Thoracic aorta (tissue), 2 donors: ENCODE data around the gene RETREG3. TPM values are rescaled to one million over a fixed set of nuclear protein-coding genes. Genes with fewer than 3 reads are reported as not detected.

Source experiments
- ATAC-seq: fragments of 150-250 bp; one replicate; pipeline ENCODE4 v1.8.0; 2017; ENCODE audit warnings: low read depth; ENCODE audit not compliant: insufficient number of reproducible peaks, low FRiP score
- DNase-seq: peaks from one replicate; pipeline ENCODE4 v3.0.0-alpha.2; 2020; ENCODE audit warnings: low spot score
- H3K27ac ChIP-seq, 2 donors: fragments of 200-600 bp; sonication (generic); 1 replicate in 1 of 2; 2 replicates in 1 of 2; pipeline ENCODE4 v1.5.1; 2016; ENCODE audit warnings: mild to moderate bottlenecking in 2 of 2, moderate library complexity in 2 of 2
- H3K27me3 ChIP-seq: fragments of 200-600 bp; sonication (generic); replicated peaks from 2 replicates; pipeline ENCODE4 v1.6.0; 2016; ENCODE audit warnings: mild to moderate bottlenecking; ENCODE audit not compliant: insufficient read depth
- H3K36me3 ChIP-seq: fragments of 200-600 bp; sonication (generic); one replicate; pipeline ENCODE4 v1.5.1; 2016
- H3K4me1 ChIP-seq, 2 donors: fragments of 200-600 bp; sonication (generic); 1 replicate in 1 of 2; 2 replicates in 1 of 2; pipeline versions ENCODE4 v1.5.1 to v1.6.0; 2016; ENCODE audit warnings: low read depth in 2 of 2, mild to moderate bottlenecking in 1 of 2; ENCODE audit not compliant: control insufficient read depth in 1 of 2
- H3K4me3 ChIP-seq: fragments of 200-600 bp; sonication (generic); 2 replicates; pipeline ENCODE4 v1.5.1; 2016; ENCODE audit warnings: mild to moderate bottlenecking
- H3K9me3 ChIP-seq: fragments of 200-600 bp; sonication (generic); 2 replicates; pipeline ENCODE4 v1.5.1; 2016
- total RNA-seq, 2 donors: library from RNA; depleted of rRNA; stranded (reverse); fragments of >200 nt; gene quantifications; one replicate each; pipeline versions ENCODE4 v1.1.0 to v1.2.3, GENCODE V29; 2016
- TF ChIP-seq, protein P1 (sequence below): fragments of 200-600 bp; sonication (generic); IDR thresholded peaks from one replicate; pipeline ENCODE4 v1.5.1; 2019; ENCODE audit warnings: antibody characterized with exemption

Gene RETREG3
- total RNA-seq, 2 donors from 2014 or later: 49.0 to 60.4 TPM

DNA sequence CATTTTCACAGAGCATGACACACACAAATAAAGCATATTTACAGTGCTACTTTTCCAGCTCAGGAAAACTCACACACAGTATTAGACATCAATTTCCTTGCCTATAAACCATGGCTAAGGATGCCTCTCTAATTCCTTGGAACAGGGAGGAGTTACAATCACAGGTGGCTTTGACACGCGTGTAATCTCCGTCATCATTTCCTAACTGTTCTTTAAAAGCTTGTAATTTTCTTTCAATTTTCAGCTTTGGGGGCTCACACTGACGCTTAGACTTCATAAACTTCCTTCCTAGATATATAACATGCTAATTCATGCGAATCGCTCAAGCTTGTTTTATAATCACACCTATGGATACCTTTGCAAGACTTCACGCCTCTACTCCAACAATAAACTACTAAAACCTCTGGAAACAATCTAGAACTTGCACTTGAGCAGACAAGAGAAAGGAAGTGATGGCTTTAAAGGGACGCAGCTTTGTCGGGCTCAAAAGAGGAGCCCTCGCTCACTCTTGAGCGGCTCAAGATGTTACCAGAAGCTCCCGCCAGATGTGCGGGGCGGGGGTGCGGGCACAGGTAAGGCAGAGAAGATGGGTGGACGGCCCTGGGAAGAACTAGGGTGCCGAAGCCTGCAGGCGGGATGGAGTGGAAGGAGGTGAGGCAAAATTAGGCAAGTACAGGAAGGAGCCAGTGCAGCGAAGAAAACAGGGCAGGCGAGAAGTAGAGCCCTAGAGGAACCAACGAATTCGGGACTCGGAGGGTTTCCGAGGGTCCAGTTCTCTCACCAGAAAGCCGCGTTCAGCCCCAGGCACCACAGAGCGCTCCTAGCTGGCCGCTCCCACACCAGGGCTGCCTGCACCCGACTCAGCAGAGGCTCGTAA is 631 bp downstream of the RETREG3 start:
- Histone ChIP-seq H3K27me3 (no peaks in the 10 kb centered on the region), H3K9me3 (no peaks in the 10 kb centered on the region), H3K4me1 (peaks cover 18 to 39% of the 10 kb centered on the region in 2 donors), H3K36me3 (peaks cover 8% of the 10 kb centered on the region), H3K4me3 (peak overlapping the region; percentile 82), H3K27ac (peak overlapping the region; percentile 79 to 84)
- peak; percentile 7 for ATAC-seq
- no peak for DNase-seq
- TF ChIP-seq, protein P1, sequence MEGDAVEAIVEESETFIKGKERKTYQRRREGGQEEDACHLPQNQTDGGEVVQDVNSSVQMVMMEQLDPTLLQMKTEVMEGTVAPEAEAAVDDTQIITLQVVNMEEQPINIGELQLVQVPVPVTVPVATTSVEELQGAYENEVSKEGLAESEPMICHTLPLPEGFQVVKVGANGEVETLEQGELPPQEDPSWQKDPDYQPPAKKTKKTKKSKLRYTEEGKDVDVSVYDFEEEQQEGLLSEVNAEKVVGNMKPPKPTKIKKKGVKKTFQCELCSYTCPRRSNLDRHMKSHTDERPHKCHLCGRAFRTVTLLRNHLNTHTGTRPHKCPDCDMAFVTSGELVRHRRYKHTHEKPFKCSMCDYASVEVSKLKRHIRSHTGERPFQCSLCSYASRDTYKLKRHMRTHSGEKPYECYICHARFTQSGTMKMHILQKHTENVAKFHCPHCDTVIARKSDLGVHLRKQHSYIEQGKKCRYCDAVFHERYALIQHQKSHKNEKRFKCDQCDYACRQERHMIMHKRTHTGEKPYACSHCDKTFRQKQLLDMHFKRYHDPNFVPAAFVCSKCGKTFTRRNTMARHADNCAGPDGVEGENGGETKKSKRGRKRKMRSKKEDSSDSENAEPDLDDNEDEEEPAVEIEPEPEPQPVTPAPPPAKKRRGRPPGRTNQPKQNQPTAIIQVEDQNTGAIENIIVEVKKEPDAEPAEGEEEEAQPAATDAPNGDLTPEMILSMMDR: no peak

DNA sequence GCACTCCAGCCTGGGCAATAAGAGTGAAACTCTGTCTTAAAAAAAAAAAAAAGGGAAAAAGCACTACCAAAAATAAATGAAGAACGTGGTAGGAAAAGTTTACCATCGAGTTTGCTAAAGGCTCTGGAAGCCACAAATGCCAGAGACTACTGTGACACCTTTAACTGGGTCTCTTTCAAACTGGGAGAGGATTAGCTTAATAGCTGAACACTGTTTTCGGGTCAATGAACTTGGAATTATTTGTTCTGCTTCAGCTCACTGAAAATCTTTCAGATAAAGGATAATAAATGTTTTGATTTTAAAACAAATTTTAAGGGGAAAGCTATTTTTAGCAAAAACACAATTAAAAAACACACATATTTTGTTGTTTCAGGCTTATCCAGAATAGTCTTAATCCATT is 1.4 kb downstream of the RETREG3 start:
- Histone ChIP-seq H3K27ac (no peak overlapping the region), H3K9me3 (no peaks in the 10 kb centered on the region), H3K4me1 (peaks cover 18 to 39% of the 10 kb centered on the region in 2 donors), H3K36me3 (peaks cover 8% of the 10 kb centered on the region), H3K4me3 (peak overlapping the region; percentile 82), H3K27me3 (no peaks in the 10 kb centered on the region)
- TF ChIP-seq, protein P1: no peak
- ATAC-seq (no peak), DNase-seq (no peak)

DNA sequence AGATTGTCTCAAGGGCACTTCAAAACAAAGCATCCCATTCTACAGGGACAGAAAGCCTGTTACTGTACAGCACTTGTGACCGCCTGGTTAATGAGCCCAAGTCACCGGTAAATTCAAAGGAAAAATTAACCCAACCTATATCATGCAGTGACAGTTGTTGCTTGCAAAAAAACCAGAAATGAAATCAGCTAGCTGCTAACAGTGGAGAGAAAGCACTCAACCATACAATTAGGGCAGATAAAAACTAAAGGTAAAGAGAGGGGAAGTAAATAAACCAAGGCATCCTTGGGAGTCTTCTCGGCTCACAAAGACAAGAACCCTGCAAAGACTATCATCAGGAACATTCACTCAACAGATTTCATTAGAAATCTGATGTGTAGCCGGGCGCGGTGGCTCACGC is 5.9 kb downstream of the RETREG3 start:
- no peak overlapping the region for H3K4me3 ChIP-seq
- no peak for ATAC-seq

DNA sequence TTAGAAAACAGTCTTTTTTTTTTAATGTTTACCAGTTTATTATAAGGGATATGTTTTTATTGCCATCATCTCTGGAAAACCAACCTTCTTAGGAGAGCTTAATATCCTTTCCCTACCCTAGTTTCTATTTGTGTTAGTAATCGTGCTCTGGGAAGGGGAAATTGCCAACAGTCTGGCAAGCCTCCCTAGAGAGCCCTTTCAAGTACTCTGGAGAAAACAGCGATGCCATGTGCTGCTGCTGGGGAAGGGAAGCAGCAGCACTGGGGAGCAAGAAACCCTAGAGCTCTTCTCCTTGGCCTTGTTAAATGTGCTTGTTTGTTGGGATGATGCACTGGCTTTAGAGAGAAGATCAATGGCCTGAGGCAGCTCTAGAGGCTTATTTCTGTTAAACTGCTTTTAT is 10.3 kb downstream of the RETREG3 start:
- ATAC-seq (no peak), DNase-seq (no peak)
- no peaks in the 10 kb centered on the region for H3K9me3 ChIP-seq
- no peak overlapping the region for H3K4me3 ChIP-seq
- no peak overlapping the region for H3K27ac ChIP-seq
- peaks cover 6% of the 10 kb centered on the region for H3K36me3 ChIP-seq
- H3K27me3 ChIP-seq: no peaks in the 10 kb centered on the region
- peaks cover 0 to 8% of the 10 kb centered on the region in 2 donors for H3K4me1 ChIP-seq
- TF ChIP-seq, protein P1: no peak

More for the DNA sequence above, 5.9 kb downstream of the RETREG3 start:
- peaks cover 2% of the 10 kb centered on the region for H3K36me3 ChIP-seq
- H3K4me1 ChIP-seq: peaks cover 18 to 45% of the 10 kb centered on the region in 2 donors
- no peak for DNase-seq
- TF ChIP-seq, protein P1: no peak
- H3K27ac ChIP-seq: no peak overlapping the region
- H3K27me3 ChIP-seq: no peaks in the 10 kb centered on the region
- no peaks in the 10 kb centered on the region for H3K9me3 ChIP-seq

DNA sequence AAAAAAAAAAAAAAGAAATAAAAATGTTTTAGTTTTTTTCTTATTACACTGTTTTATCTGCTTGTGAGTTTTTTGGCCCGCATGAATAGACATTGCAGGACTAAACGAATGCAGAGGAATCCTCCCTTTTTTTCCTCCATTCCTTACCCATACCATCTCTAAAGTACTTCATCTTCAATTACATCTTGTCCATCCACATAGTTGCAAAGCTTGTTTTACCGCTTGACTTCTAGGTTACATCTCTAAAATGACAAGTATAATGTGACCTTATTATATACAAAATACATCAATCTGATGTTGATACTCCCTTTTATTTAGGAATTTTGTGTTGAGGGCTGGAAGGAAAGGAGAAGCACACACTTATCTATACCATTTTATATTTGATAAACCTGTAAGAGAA is 12.8 kb downstream of the RETREG3 start:
- H3K4me3 ChIP-seq: no peak overlapping the region
- H3K36me3 ChIP-seq: peaks cover 15% of the 10 kb centered on the region
- DNase-seq: no peak
- H3K4me1 ChIP-seq: peaks cover 0 to 8% of the 10 kb centered on the region in 2 donors
- no peak overlapping the region for H3K27ac ChIP-seq
- no peaks in the 10 kb centered on the region for H3K27me3 ChIP-seq
- H3K9me3 ChIP-seq: no peaks in the 10 kb centered on the region
- TF ChIP-seq, protein P1: no peak
- no peak for ATAC-seq
